Measurements from ENCODE around the gene RGS19. TPM values are rescaled to one million over a fixed set of nuclear protein-coding genes. Genes with fewer than 3 reads are reported as not detected.

RGS19 gene
- total RNA-seq, 1 donor from 2014 or later, result 2.0 TPM

GRCh38 chr20:64025826-64026412 lies 53.4 kb downstream of the RGS19 start:
- Histone ChIP-seq H3K36me3 (no peaks in the 10 kb centered on the region), H4K20me1 (ENCODE audit: low read depth) (no peaks in the 10 kb centered on the region), H3K27me3 (no peaks in the 10 kb centered on the region), H3K79me2 (ENCODE audit: low read depth) (no peaks in the 10 kb centered on the region), H3K9me3 (ENCODE audit: low read depth) (no peaks in the 10 kb centered on the region), H2AFZ (replicated peaks) (no peak overlapping the region), H3F3A (ENCODE audit: low read depth) (no peaks in the 10 kb centered on the region), H3K4me1 (no peaks in the 10 kb centered on the region), H3K4me3 (no peak overlapping the region), H3K9ac (no peak overlapping the region), H3K4me2 (no peak overlapping the region), H3K27ac (no peak overlapping the region)
- TF ChIP-seq EZH2phosphoT487 (IDR thresholded peaks at IDR 0.05) (no peak), CTCF (IDR thresholded peaks at IDR 0.05) (no peak), EZH2 (IDR thresholded peaks at IDR 0.05) (no peak)
- Mint-ChIP-seq H3K27me3 (ENCODE audit: insufficient read depth, low read depth) (peaks cover 3% of the 10 kb centered on the region), H3K36me3 (peaks cover 19% of the 10 kb centered on the region), H3K4me1 (no peaks in the 10 kb centered on the region), H3K27ac (no peak overlapping the region), H3K9me3 (no peaks in the 10 kb centered on the region), H3K4me3 (no peak overlapping the region)
- no peak for DNase-seq (ENCODE audit: low spot score)

- Mint-ChIP-seq H3K36me3 (peaks cover 16% of the 10 kb centered on the region), H3K27ac (no peak overlapping the region)
- no peak for TF ChIP-seq EZH2 (IDR thresholded peaks at IDR 0.05)
- TF ChIP-seq CTCF (IDR thresholded peaks at IDR 0.05), result no peak
- no peak for TF ChIP-seq EZH2phosphoT487 (IDR thresholded peaks at IDR 0.05)
These were observed 54.1 kb downstream of the RGS19 start for GRCh38 chr20:64025101-64025825.

GRCh38 chr20:64024141-64024990 lies 55.0 kb downstream of the RGS19 start:
- Mint-ChIP-seq H3K36me3 (peaks cover 19% of the 10 kb centered on the region), H3K27ac (peak overlapping the region; percentile 14), H3K27me3 (ENCODE audit: insufficient read depth, low read depth) (peaks cover 3% of the 10 kb centered on the region), H3K4me3 (no peak overlapping the region), H3K4me1 (no peaks in the 10 kb centered on the region), H3K9me3 (no peaks in the 10 kb centered on the region)
- Histone ChIP-seq H3K27me3 (no peaks in the 10 kb centered on the region), H2AFZ (replicated peaks) (no peak overlapping the region), H3K4me2 (no peak overlapping the region), H3K36me3 (no peaks in the 10 kb centered on the region), H3K27ac (no peak overlapping the region), H3K4me1 (no peaks in the 10 kb centered on the region), H3F3A (ENCODE audit: low read depth) (no peaks in the 10 kb centered on the region), H4K20me1 (ENCODE audit: low read depth) (no peaks in the 10 kb centered on the region), H3K9me3 (ENCODE audit: low read depth) (no peaks in the 10 kb centered on the region), H3K79me2 (ENCODE audit: low read depth) (no peaks in the 10 kb centered on the region), H3K9ac (no peak overlapping the region), H3K4me3 (no peak overlapping the region)
- DNase-seq (ENCODE audit: low spot score), result no peak
- TF ChIP-seq CTCF (IDR thresholded peaks at IDR 0.05) (no peak), EZH2phosphoT487 (IDR thresholded peaks at IDR 0.05) (no peak), EZH2 (IDR thresholded peaks at IDR 0.05) (no peak)

More at GRCh38 chr20:64025101-64025825, 54.1 kb downstream of the RGS19 start:
- no peaks in the 10 kb centered on the region for H3K27me3 ChIP-seq
- Mint-ChIP-seq H3K4me3 (no peak overlapping the region), H3K9me3 (no peaks in the 10 kb centered on the region), H3K27me3 (ENCODE audit: insufficient read depth, low read depth) (peaks cover 3% of the 10 kb centered on the region), H3K4me1 (no peaks in the 10 kb centered on the region)
- H3K9ac ChIP-seq, result no peak overlapping the region
- no peaks in the 10 kb centered on the region for H3F3A ChIP-seq (ENCODE audit: low read depth)
- H3K79me2 ChIP-seq (ENCODE audit: low read depth), result no peaks in the 10 kb centered on the region
- no peaks in the 10 kb centered on the region for H3K9me3 ChIP-seq (ENCODE audit: low read depth)
- DNase-seq (ENCODE audit: low spot score), result no peak
- no peaks in the 10 kb centered on the region for H3K4me1 ChIP-seq
- no peak overlapping the region for H3K27ac ChIP-seq
- H4K20me1 ChIP-seq (ENCODE audit: low read depth), result no peaks in the 10 kb centered on the region
- no peak overlapping the region for H3K4me2 ChIP-seq
- H3K36me3 ChIP-seq, result no peaks in the 10 kb centered on the region
- H3K4me3 ChIP-seq, result no peak overlapping the region
- H2AFZ ChIP-seq (replicated peaks), result no peak overlapping the region
